Activated T-helper 1 cell treated with Interleukin-2 at 50 U/mL for 16 hours (primary cell): ENCODE data around the gene HEXB.
"Not testable (repeated sequence)": the region's sequence is repeated elsewhere in the genome, so short reads cannot be mapped to it uniquely, and the experiment has no call there.

ENCODE experiments used
- DNase-seq: peaks from one replicate; pipeline ENCODE4 v3.0.0-alpha.2; 2020; ENCODE audit warnings: low read depth

Gene HEXB

GRCh38 chr5:74659172-74659571 lies 25.9 kb upstream of the HEXB start:
- DNase-seq, result no peak

GRCh38 chr5:74660140-74660539 lies 24.9 kb upstream of the HEXB start:
- DNase-seq, result no peak

GRCh38 chr5:74660873-74661272 lies 24.2 kb upstream of the HEXB start:
- no peak for DNase-seq

GRCh38 chr5:74664551-74664950 lies 20.5 kb upstream of the HEXB start:
- no peak for DNase-seq

- DNase-seq, result no peak
These were observed 19.8 kb upstream of the HEXB start for GRCh38 chr5:74665273-74665672.

GRCh38 chr5:74665816-74666215 lies 19.2 kb upstream of the HEXB start:
- DNase-seq, result no peak

GRCh38 chr5:74667396-74667795 lies 17.6 kb upstream of the HEXB start:
- no peak for DNase-seq

- DNase-seq, result no peak
These were observed 15.2 kb upstream of the HEXB start for GRCh38 chr5:74669821-74670220.

GRCh38 chr5:74670396-74671038 lies 14.5 kb upstream of the HEXB start:
- no peak for DNase-seq

- DNase-seq, result no peak
These were observed 12.7 kb upstream of the HEXB start for GRCh38 chr5:74672215-74672877.

- no peak for DNase-seq
These were observed 11.8 kb upstream of the HEXB start for GRCh38 chr5:74673011-74673790.

GRCh38 chr5:74676466-74676865 lies 8.6 kb upstream of the HEXB start:
- DNase-seq, result not testable (repeated sequence)

GRCh38 chr5:74678123-74678522 lies 6.9 kb upstream of the HEXB start:
- DNase-seq, result not testable (repeated sequence)

GRCh38 chr5:74679300-74679699 lies 5.7 kb upstream of the HEXB start:
- not testable (repeated sequence) for DNase-seq

GRCh38 chr5:74679966-74680365 lies 5.1 kb upstream of the HEXB start:
- DNase-seq, result no peak

GRCh38 chr5:74685979-74686631 lies 1.1 kb downstream of the HEXB start:
- DNase-seq, result no peak

GRCh38 chr5:74686962-74687751 lies 2.1 kb downstream of the HEXB start:
- no peak for DNase-seq

GRCh38 chr5:74693191-74693590 lies 8.2 kb downstream of the HEXB start:
- DNase-seq, result no peak

- no peak for DNase-seq
These were observed 32.6 kb downstream of the HEXB start for GRCh38 chr5:74717596-74717995.

- no peak for DNase-seq
These were observed 37.2 kb downstream of the HEXB start for GRCh38 chr5:74722271-74722670.

GRCh38 chr5:74725331-74725730 lies 40.3 kb downstream of the HEXB start:
- DNase-seq, result no peak

- no peak for DNase-seq
These were observed 51.7 kb downstream of the HEXB start for GRCh38 chr5:74736759-74737158.
